GM19043 (cell line): ENCODE data around the gene C2orf68.
"Not testable (repeated sequence)": the region's sequence is repeated elsewhere in the genome, so short reads cannot be mapped to it uniquely, and the experiment has no call there.

ENCODE experiments used
- ATAC-seq: cut with Tn5 transposase; IDR thresholded peaks from one replicate; pipeline ENCODE4 v1.9.1; 2021; ENCODE audit warnings: low read depth; ENCODE audit not compliant: unreplicated experiment

C2orf68 gene

DNA sequence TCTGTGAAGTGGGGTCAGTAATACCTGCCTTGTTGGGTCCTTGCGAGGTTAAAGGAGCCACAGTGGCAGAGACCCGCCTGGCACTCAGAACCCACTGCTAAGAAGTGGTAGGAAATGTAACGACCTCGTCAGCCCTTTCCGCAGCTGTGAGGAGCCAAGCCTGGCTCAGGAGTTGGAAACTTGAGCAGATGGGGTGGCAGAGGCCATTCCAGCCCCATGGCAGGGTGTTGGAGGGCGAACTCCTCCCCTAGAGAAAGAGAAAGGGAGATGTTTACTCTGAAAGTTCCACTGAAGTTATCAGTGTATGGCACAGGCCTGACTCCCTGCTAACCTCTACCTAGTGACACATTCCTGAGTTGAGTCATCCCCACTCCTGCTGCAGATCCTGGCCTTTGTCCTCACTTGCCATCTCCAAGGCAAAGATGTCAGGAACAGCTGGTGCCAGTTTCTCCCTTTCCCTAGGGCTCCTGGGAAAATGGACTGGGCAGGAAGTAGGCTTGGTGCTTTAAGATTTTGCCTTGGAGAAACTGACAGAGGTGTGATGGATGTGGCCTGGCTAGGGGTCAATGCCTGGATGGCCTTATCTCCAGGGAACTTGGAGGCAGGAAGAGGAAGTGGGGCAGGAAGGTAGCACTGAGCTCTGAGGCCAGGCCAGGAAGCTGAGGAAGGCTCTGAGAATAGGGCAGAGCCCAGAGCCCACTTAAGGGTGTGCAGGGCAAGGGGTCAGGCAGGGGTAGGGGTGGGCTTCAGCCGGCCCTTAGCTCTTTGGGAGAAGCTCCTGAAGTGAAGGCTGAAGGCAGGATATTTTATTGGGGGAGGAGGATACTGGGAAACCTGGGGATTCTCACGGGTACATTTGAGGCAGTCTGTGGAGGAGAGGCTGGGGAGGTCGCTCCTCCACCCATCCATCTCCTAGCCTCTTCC, 26.7 kb downstream of the C2orf68 start:
- ATAC-seq = peak; percentile 40

DNA sequence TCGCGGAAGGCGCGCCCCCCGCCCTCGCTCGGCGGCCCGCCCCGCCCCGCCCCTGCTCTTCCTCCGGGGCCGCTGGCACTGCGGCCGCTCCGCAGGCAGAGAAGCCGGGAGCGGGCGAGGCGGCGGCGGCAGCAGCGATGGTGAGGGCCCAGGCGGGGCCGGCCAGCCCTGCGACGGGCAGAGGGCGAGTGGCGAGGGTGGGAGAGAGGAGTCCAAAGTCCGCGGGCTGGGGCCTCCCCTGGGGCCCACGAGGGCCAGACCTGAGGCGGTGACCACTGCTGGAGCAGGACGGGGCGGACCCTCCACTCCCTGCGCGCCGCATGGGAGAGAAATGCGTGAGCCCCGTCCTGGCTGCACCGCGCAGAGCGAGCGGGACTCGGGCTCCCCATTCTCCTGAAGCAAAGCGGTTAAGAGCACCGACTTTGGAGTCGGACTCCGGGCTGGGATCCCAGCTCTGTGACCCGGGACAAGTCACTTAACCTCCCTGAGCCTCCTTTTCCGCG, 27.5 kb downstream of the C2orf68 start, which contains the start of gene VAMP5:
TSS of gene VAMP5 (plus strand) at position 78 of the 503 bp plus-strand sequence. CDS start at position 138, 60 bp downstream.
- ATAC-seq = peak; percentile 58

DNA sequence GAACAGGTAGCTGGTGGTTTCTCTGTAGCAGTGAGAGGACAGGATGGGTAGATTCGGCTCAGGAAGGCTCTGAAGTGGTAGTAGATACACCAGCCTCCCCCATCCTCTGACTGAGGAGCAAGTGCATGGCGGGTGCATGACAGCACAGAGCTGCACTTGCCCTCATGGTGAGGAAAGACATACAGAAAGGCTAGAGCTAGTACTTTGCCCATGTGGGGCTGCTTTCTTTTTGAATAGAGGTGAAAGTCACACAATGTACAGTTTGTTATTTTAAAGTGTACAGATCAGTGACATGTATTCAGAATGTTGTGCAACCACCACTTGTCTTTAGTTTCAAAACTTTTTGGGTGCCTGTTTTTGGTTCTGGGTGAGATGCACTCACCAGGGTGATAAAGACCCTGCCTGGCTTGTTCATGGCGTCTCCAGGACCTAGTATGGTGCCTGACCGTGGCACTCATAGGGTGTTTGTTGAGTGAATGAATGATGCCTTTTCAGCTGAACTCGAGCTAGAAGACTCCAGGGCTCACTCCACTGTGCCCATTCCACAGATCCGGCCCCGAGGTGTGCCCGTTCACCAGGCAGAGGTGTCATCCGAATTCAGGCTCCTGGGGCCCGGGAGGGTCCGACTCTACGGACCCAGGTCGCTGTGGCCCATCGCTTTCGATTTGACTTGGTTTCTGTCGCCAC, 28.1 kb downstream of the C2orf68 start:
- no peak for ATAC-seq

DNA sequence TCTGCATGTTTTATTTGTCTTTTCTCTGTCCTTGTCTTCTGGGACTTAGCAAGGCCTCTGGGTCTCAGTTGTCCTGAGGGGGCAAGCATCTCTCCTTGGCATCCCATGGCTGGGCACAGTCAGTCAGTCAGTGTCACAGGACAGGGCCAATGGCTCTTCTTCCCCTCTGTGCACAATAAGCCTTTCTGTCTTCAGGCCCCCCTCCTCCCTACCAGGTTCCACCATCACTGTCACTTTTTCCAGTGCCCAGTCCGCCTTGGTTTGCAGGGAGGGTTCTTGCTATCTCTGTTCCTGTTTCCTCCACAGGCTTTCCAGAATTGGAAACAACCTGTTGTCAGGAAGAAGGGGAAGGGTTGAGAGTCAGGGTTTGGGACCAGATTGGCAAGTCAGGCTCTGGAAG, 29.4 kb downstream of the C2orf68 start:
- ATAC-seq = no peak

DNA sequence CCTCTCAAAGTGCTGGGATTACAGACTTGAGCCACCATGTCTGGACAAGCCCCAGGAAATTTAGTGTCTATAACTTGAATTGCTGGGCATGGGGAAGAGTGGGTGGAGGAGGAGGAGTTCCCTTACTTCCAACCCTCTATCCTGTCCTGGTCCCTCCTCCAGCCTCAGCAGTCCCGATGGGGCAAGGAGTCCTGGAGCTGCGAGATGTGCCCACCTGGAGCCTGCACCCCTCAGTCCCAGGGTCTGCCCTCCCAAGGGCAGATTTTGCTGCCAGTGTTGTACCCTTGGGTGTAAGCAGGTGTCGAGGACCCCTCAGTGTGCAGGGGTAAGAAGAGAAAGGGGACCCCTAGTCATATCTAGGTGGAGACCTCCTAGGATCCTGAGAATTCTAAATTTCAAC, 31.7 kb downstream of the C2orf68 start:
- no peak for ATAC-seq

DNA sequence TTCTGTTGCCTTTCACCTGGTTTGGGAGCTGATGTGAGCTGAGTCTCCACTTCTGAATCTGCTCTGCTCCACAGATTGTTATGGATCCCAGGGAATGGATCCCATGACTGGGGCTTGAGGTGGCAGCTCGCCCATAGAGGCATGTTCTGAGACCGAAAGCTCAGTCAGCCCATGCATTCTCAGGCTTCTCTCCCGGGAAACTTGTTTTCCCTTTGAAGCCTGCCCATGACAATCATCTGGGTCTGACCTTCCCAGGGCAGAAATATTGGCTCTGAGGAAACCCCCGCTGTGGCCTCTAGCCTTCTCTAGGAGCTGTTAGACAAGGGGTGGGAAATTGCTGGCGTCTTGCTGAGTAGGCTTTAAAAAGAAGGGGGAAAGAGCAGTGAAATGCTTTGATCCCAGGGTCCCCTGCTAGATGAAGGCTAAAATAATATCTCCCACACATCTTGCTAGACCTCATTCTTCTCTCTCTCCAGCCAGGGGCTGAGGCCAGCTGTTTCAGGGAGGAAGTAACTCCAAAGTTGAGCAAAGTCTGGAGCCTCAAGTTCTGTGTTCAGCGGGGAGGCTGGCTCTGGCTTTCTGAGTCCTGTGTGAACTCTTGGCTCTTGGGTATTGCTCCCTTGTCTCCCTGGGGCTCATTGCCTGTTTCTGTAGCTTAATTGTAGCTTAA, 32.5 kb downstream of the C2orf68 start:
- ATAC-seq = no peak

DNA sequence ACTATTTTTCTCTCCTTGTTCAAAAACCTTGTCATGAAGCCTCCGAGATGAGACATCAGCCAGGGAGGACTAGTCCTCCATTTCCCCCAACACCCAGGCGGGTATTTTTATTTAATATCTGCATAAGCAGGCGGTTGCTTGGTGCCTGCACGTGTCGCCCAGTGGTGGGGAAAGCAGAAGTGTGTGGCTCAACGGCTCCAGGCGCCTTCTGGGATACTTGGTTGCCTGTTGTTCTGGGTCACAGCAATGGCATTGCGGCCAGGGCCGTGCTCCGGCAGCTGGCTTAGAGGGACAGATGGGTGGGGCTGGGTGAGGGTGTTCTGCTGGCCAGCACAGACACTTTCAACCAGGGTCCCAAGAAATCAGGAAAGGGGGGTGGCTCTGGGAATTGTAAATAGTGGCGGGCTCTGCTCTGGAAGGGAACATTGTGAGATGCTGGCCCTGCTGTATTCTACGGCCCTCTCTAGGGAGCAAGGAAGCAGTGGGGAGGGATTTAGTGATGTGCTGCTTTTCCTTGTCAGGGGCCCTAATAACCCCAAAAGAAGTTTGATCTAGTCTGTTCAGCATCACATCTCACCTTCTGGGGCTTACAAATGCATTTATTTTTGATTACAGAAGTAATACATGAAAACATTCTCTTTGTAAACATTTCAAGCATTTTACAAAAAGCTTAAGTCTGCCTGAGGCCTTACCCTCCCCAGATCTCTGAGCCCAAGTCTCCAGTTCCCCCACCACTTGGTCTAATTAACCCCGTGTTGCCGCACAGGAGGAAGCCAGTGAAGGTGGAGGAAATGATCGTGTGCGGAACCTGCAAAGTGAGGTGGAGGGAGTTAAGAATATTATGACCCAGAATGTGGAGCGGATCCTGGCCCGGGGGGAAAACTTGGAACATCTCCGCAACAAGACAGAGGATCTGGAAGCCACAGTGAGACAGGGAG, 33.4 kb downstream of the C2orf68 start:
- ATAC-seq = no peak

DNA sequence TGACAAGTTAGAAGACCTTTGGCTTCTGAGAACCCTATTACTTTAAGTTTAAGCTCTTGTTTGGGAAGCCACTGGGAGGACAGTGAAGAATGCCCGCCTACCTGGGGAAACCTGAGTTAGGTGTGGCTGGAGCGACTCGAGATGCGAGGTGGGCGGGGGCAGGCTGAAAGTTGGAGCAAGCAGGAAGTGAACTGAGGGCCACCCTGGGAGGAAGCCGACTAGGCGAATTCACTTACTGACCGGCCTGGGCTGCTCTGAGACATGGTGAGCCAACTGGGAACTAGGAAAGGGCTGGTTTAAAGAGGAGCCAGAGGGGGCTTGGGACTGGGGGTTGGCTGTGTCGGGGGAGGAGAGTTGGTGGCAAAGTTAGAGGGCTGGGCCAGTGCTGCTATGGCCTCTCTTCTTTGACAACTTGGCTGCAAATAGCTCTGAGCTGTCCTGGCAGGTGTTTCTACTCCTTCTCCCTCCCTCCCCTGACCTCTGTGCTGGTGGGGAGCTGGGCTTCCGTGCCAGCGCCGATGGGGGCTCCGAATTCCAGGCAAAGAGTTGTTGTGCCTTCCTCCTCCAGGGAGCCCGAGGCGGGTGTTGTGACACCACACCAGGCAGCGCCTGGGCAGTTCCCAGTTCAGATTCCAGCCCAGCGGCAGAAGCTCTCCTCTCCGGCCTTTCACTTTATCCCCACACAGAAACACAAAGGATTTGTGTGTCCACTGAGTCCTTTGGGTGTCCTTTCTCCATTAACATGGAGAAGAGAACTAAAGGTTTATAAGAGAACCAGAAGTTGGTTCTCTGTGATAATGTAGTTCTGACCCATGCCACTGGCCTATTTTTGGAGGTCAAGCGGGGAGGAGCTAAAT, 34.3 kb downstream of the C2orf68 start, which contains the start of gene VAMP8:
TSS of gene VAMP8 (plus strand) at position 201 of the 857 bp plus-strand sequence. CDS start at position 262, 61 bp downstream.
- ATAC-seq = peak; percentile 51

DNA sequence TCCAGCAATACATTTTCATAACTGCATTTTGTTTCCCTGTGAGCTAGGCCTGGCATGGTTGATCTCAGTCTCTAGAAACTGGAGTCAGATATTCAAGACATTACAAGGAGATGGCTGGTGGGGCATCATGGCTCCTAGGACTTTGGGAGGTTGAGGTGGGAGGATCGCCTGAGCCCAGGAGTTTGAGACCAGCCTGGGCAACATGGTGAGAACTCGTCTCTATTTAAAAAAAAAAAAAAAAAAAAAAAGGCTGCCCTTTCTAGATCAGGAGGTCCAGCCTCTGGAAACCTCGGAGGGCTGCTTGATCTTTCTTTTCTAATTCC, 34.8 kb downstream of the C2orf68 start:
- ATAC-seq = no peak

DNA sequence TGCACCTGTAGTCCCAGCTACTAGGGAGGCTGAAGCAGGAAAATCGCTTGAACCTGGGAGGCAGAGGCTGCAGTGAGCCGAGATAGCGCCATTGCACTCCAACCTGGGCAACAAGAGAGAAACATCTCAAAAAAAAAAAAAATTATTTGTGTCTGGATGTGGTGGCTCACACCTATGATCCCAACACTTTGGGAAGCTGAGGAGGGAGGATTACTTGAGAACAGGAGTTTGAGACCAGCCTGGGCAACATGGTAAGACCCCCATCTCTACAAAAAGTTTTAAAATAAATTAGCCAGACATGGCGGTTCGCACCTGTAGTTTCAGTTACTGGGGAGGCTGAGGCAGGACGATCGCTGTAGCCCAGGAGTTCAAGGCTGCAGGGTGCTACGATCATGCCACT, 36.1 kb downstream of the C2orf68 start:
- no peak for ATAC-seq

DNA sequence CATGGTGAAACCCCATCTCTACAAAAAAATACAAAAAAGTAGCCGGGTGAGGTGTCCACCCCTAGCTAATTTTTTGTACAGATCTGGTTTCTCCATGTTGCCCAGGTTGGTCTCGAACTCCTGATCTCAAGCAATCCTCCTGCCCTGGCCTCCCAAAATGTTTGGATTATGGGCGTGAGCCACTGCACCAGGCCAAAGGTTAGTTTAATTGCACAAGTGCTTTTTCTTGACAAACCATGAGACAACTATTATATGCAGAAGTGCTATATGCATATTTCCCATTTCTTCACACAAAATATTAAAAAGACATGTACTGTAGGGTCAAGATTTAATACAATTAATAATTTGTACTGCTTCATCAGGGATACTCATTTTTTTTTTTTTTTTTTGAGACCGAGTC, 45.6 kb downstream of the C2orf68 start:
- ATAC-seq = no peak

DNA sequence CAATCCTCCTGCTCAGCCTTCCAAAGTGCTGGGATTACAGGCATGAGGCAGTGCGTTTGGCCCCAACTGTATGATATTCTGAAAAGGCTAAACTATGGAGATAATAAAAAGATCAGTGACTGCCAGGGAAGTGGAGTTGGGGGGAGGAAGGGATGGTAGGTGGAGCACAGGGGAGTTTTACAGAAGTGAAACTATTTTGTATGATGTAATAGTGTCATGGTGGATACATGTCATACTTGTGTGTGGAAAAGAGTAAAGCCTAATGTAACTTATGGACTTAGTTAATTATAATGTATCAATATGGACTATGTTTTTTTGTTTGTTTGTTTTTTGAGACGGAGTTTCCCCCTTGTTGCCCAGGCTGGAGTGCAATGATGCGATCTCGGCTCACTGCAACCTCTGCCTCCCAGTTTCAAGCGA, 47.7 kb downstream of the C2orf68 start:
- ATAC-seq = no peak

DNA sequence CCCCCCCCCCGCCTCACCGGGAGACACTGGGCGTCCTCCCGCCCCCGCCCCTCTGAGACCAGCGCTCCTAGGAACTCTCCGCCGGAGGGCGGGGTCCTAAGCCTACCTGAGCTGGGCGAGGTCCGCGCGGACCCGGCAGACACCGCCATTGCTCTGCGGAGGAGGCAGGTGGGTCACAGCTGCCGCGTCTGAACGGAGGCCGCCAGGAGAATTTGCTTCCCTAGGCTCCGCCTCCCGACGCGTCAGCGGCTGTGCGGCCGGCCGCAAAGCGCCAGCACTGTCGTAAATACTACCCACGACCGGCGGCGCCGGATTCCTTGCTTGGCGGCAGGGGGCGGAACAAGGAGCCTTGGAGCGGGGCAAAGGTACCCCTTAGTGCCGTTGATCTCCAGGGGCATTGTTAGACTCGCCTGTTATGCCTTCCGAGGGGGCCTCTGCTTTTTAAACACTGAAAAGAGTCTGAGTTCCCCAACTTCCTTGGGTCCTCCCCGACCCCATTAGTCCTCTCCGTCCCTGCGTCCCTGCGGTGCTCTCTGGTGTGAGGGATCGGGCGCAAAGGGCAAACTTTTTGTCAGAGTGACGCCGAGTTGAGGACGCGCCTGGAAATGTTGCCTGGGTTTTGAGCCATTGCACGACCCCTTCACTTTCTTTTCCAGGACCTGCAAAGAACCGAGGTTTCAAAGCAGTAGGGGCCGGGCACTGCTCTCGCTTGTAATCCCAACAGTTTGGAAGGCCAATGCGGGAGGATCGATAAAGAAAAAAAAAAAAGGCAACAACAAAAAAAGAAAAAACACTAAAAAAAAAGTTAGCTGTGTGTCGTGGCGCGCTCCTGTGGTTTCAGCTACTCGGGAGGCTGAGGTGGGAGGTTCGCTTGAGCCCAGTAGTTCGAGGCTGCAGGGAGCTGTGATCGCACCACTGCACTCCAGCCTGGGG, 50.3 kb downstream of the C2orf68 start, which contains the start of gene GGCX:
TSS of gene GGCX (minus strand) at position 214 of the 933 bp plus-strand sequence. CDS start at position 149, 65 bp downstream.
- peak; percentile 86 for ATAC-seq

DNA sequence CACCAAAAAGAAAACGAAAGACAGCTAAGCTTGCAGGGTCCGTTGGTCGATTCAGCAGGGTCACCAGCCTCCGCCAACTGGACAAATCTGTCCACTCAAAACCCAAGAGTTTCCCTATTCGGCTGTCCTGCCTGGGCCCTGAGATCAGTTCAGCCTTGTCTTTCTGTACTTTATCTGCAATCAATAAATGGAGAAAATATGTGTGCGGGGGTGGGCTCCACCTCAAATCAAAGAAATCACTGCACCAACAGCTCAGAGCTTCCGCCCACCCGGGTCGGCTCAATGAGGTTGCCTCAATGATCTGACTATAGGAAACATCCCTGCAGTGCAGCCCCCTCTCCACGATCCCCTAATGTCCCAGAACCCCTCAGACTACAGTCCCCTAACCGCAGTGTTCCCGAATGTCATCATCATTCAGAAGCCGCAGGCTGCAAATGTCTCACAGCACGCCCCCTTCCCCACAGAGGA, 51.0 kb downstream of the C2orf68 start:
- ATAC-seq = peak; percentile 5

DNA sequence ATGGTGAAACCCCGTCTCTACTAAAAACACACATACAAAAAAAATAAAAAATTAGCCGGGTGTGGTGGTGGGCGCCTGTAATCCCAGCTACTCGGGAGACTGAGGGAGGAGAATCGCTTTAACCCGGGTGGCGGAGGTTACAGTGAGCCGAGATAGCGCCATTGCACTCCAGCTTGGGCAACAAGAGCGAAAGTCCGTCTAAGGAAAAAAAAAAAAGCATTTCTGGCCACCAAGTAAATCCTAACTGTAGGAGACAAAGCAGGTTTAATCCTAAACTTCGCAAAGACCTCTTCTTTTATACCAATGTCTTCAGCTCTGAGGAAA, 51.5 kb downstream of the C2orf68 start:
- not testable (repeated sequence) for ATAC-seq

DNA sequence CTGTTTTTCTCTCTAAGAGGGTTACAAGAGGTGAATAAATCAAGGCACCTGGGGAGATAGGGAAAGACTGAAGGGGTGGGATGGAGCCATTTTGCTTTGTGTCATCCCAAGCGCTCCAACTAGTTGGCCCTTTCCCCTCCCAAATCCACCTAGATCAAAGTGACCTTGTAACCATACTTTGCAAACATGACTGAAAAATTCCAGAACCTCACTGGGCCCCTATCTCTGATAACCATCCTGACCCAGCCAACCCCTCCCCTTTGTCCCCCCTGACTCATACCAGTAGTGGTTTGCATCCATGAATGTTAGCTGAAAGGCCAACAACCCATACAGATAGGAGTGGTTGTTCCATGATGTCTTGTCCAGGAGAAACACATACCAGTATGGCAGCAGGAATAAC, 53.7 kb downstream of the C2orf68 start:
- no peak for ATAC-seq

DNA sequence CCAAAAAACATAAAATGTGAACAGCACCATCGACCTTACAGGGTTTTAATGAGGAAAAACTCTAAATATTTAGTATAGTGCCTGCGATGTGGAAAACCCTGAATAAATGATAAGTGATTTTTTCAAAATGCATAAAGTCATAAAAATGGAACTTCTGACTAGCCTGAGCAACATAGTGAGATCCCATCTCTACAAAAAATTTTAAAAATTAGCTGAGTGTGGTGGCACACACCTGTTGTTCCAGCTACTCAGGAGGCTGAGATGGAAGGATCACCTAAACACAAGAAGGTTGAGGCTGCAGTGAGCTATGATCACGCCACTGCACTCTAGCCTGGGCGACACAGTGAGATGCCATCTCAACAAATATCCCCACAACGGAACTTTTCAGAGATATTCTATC, 54.7 kb downstream of the C2orf68 start:
- ATAC-seq = no peak
